Measurements from ENCODE around the gene TEDC1. TPM values are rescaled to one million over a fixed set of nuclear protein-coding genes. Genes with fewer than 3 reads are reported as not detected.

The TEDC1 gene
- polyA plus RNA-seq, 1 experiment, result 6.4 TPM

DNA sequence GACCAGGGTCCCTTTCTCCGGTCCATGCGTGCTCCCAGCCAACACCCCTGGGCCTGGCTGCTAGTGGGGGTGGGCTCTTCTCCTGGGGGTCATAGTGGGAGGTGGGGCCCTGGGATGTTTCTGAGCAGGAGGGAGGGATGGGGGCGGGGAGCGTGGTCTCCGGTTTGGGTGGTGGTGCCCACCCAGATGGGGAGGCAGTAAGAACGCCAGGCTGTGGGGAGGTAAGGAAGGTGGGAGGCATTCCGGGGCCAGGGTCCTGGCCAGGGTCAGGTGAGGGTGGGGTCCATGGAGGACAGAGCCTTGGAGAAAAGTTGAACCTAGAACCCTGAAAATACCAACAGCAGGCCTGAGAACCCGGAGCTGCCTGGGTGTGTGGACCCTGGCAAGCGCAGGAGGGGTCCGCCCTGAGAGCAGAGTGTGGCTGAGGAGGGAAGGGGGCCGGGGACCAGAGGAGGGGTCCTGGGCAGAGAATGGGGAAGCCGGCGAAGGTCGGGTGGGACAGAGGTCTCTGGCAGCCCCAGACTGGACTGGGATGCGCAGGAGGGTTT is 10.8 kb upstream of the TEDC1 start:
- POLR2A ChIA-PET, result no interaction called here
- TF ChIP-seq, protein P1, sequence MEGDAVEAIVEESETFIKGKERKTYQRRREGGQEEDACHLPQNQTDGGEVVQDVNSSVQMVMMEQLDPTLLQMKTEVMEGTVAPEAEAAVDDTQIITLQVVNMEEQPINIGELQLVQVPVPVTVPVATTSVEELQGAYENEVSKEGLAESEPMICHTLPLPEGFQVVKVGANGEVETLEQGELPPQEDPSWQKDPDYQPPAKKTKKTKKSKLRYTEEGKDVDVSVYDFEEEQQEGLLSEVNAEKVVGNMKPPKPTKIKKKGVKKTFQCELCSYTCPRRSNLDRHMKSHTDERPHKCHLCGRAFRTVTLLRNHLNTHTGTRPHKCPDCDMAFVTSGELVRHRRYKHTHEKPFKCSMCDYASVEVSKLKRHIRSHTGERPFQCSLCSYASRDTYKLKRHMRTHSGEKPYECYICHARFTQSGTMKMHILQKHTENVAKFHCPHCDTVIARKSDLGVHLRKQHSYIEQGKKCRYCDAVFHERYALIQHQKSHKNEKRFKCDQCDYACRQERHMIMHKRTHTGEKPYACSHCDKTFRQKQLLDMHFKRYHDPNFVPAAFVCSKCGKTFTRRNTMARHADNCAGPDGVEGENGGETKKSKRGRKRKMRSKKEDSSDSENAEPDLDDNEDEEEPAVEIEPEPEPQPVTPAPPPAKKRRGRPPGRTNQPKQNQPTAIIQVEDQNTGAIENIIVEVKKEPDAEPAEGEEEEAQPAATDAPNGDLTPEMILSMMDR (IDR thresholded peaks at IDR 0.05; ENCODE audit: insufficient read depth, low read depth, low read length), result no peak
- no peaks in the 10 kb centered on the region for H3K36me3 ChIP-seq (ENCODE audit: control insufficient read depth, insufficient read depth, low read length)

DNA sequence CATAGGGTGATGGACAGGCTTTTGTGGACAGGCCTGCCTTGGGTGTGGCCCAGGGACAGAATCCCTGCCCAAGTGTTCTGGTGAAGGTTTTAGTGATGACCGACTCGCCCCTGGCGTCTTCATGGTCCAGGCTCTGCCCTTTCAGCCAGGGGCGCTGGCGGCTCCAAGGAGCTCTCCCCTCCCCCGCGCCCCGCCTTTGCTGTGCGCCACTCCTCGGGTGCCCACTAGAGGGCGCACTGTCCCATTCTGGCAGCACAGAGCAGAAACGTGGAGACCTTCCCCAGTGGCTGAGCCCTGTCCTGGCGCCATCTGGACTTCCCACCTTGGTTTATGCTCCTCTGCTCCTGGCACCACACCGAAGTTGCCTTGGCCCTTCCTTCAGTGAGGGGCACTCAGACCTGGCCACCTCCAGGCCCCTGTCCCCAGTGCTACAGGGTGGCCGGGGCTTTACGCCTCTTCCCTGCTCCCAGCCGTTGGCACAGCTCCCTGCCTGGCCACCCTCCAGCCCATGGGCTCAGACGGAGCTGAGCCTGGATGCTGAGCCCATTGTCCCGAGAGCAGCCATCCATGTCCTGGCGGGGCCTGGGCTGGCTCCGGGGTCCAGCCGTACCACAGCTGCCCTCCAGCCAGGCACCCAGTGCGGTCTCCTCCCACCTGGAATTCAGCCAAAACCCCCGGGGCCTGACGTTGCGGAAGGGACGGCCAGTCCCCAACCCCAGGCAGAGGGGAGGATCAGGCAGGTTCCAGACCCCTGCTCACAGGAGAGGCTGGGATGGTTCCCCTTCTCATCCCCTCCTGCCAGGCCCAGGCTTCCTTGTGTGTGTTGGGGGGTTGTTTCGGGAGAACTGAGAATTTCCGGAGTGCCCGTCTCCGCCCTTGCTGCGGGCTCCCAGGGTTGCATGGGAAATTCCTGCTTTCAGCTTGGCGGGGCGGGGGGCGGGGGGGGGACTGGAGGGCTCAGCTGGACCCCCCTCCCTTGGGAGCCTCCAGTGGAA is 9.9 kb upstream of the TEDC1 start:
- POLR2A ChIA-PET, result no interaction called here
- peak overlapping the region; percentile 42 for H3K4me3 ChIP-seq (ENCODE audit: low read depth, low read length)
- no peaks in the 10 kb centered on the region for H3K36me3 ChIP-seq (ENCODE audit: control insufficient read depth, insufficient read depth, low read length)
- 0 out of 2 replicates have a peak, but pooled peaks cover 1% of the 10 kb centered on the region for H3K27me3 ChIP-seq (ENCODE audit: control insufficient read depth, insufficient read depth, low read length)
- TF ChIP-seq, protein P1 (IDR thresholded peaks at IDR 0.05; ENCODE audit: insufficient read depth, low read depth, low read length), result peak; percentile 99
- DNase-seq (ENCODE audit: low read depth), result no peak
- CTCF ChIA-PET, result interaction anchor here (0.6 to 3.3 kb wide), 22 partner anchors 9 to 256 kb away, joined by 3 to 61 read pairs (median 7); no protein-coding TSS in a partner anchor

More for the DNA sequence above, 10.8 kb upstream of the TEDC1 start:
- CTCF ChIA-PET, result interaction anchor here (0.6 to 3.3 kb wide), 19 partner anchors 8 to 255 kb away, joined by 3 to 61 read pairs (median 7); no protein-coding TSS in a partner anchor
- Histone ChIP-seq H3K4me3 (ENCODE audit: low read depth, low read length) (no peak overlapping the region), H3K27me3 (ENCODE audit: control insufficient read depth, insufficient read depth, low read length) (no peaks in the 10 kb centered on the region)
- DNase-seq (ENCODE audit: low read depth), result no peak

DNA sequence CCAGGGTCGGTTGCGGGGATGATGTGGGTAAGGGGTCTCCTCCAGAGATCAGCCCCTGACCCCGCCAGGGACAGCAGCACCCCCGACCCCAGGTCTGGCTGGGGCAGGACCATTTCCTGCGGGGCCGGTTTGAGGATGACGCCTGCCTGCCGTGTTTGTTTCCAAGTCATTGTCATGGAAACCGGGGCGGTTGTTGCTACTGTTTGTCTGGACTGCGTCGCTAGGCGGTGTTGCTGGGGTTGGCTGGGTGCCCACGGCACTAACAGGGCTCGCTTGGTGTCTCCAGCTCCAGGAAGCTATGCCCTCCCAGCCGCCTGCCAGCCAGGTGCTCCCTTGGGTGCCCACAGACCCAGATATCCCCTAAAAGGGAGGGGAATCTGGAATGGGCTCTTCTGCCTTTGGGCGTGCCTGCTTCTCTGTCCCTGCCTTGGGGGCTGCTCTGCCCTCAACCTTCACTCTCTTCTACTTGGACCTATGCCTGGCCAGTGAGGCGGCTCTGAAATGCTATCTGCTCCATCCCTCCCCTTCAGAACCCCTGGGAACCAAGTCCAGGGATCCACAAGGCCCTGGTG is 9.1 kb upstream of the TEDC1 start:
- peaks cover 6% of the 10 kb centered on the region; the same call in 1 of the 2 replicates for H3K27me3 ChIP-seq (ENCODE audit: control insufficient read depth, insufficient read depth, low read length)
- H3K4me3 ChIP-seq (ENCODE audit: low read depth, low read length), result peak overlapping the region; percentile 42; the same call in 1 of the 2 replicates
- POLR2A ChIA-PET, result no interaction called here
- CTCF ChIA-PET, result interaction anchor here (1.0 to 3.3 kb wide), 13 partner anchors 8 to 222 kb away, joined by 3 to 61 read pairs (median 7); no protein-coding TSS in a partner anchor
- peak; percentile 84 for DNase-seq (ENCODE audit: low read depth)
- H3K36me3 ChIP-seq (ENCODE audit: control insufficient read depth, insufficient read depth, low read length), result no peaks in the 10 kb centered on the region
- TF ChIP-seq, protein P1 (IDR thresholded peaks at IDR 0.05; ENCODE audit: insufficient read depth, low read depth, low read length), result peak; percentile 31

DNA sequence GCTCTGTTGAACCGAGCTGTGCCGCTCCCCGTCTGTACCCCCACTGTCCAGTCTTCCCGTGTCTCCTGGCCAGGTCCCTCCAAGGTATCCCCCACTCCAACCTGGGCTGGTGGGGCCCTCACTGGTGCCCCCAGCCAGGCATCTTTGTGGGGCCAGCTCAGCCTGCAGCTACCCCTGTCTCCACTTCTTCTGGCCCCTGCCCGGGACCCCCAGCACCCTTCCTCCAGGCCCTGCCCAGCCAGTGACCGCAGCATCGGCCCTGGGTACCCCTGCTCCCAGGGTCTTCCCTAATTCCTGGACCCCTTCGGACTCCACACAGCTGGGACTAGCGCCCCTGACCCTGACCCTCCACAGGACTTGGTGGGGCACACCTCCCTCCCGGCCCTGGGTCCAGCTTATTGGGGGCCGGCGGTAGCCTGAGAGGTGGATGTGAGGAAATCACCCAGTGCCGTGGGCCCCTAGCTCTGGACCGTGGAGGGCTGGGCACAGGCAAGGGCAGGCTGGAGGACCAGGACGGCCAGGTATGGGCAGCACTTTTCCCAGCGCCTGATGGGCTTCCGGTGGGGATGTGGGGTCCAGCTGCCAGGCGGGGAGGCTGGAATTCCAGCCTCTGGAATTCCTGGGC is 8.4 kb upstream of the TEDC1 start:
- no peak for DNase-seq (ENCODE audit: low read depth)
- H3K4me3 ChIP-seq (ENCODE audit: low read depth, low read length), result no peak overlapping the region
- H3K27me3 ChIP-seq (ENCODE audit: control insufficient read depth, insufficient read depth, low read length), result peaks cover 6% of the 10 kb centered on the region; the same call in 1 of the 2 replicates
- TF ChIP-seq, protein P1 (IDR thresholded peaks at IDR 0.05; ENCODE audit: insufficient read depth, low read depth, low read length), result no peak
- no peaks in the 10 kb centered on the region for H3K36me3 ChIP-seq (ENCODE audit: control insufficient read depth, insufficient read depth, low read length)
- ChIA-PET CTCF (interaction anchor here (1.0 to 3.3 kb wide), 7 partner anchors 7 to 111 kb away, joined by 4 to 61 read pairs (median 19); no protein-coding TSS in a partner anchor), POLR2A (no interaction called here)

Data from BJ (cell line).